ENCODE data around the gene ZNF267. TPM values are rescaled to one million over a fixed set of nuclear protein-coding genes. Genes with fewer than 3 reads are reported as not detected.

Gene ZNF267
- total and polyA plus RNA-seq, 2 of the 8 experiments (the other 6 are each of a cell fraction or from before 2014, with no cell fraction given) = 5.5 to 28.3 TPM

- TF ChIP-seq USF2 (IDR thresholded peaks at IDR 0.05; ENCODE audit: low read length) = no peak
- TF ChIP-seq EP300 (IDR thresholded peaks at IDR 0.05; ENCODE audit: borderline replicate concordance in 1 of 2, low read depth in 2 of 2, low read length in 2 of 2) = no peak
- no peak for TF ChIP-seq HDAC6 (IDR thresholded peaks at IDR 0.05; ENCODE audit: low read depth, low read length)
These were observed 40.1 kb downstream of the ZNF267 start (continued) for GRCh38 chr16:31913668-31914067.
